Panc1 (cell line): Measurements from ENCODE around the gene NVL.
"Not testable (repeated sequence)": the region's sequence is repeated elsewhere in the genome, so short reads cannot be mapped to it uniquely, and the experiment has no call there.

Experiments
- CTCF ChIP-seq: fragments of 450-650 bp; IDR thresholded peaks from 2 replicates; pipeline ENCODE4 v1.5.1; 2017; ENCODE audit warnings: mild to moderate bottlenecking
- POLR2AphosphoS5 ChIP-seq: IDR thresholded peaks from 2 replicates; pipeline ENCODE4 v1.6.1; 2012; ENCODE audit warnings: mild to moderate bottlenecking, low read depth, low read length, moderate library complexity

- not testable (repeated sequence) for TF ChIP-seq POLR2AphosphoS5, CTCF
These were observed 18.5 kb downstream of the NVL start for GRCh38 chr1:224311503-224311902.
